Measurements from ENCODE around the gene ENTPD5.

Gene ENTPD5

GRCh38 chr14:74018586-74019407, at the start of gene ENTPD5, which contains the start of gene BBOF1:
Gene ENTPD5 (minus strand): TSS chr14:74019288. CDS start chr14:73988102, 31,186 bp downstream.
Gene BBOF1 (plus strand): TSS chr14:74019349. CDS start chr14:74019479, 130 bp downstream.
- DNase-seq (ENCODE audit: low read depth in 2 of 2) = peak; percentile 73 to 79

GRCh38 chr14:74065746-74066575, 46.9 kb upstream of the ENTPD5 start:
- no peak for DNase-seq (ENCODE audit: low read depth in 2 of 2)

- DNase-seq (ENCODE audit: low read depth in 2 of 2) = no peak
Observed at GRCh38 chr14:74064883-74065282, 45.8 kb upstream of the ENTPD5 start.

GRCh38 chr14:74064426-74064825, 45.3 kb upstream of the ENTPD5 start:
- DNase-seq (ENCODE audit: low read depth in 2 of 2) = no peak

DNA sequence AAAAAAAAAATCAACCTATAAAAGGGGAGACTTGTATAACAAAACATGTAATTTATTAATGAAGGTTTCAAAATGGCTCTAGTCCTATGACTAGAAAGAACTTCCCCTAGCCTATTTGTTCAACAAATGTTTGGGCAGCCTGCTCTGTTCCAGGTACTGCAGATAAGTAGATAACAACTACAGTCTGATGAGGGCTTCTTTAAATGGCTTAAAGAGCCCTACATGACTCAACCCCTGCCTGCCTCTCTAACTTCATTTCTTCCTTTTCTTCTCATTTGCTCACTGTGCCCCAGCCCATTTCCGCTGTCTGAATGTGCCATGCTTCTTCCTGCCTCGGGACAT, 43.7 kb upstream of the ENTPD5 start:
- DNase-seq (ENCODE audit: low read depth in 2 of 2) = no peak

GRCh38 chr14:74049876-74050495, 30.9 kb upstream of the ENTPD5 start:
- no peak for DNase-seq (ENCODE audit: low read depth in 2 of 2)

DNA sequence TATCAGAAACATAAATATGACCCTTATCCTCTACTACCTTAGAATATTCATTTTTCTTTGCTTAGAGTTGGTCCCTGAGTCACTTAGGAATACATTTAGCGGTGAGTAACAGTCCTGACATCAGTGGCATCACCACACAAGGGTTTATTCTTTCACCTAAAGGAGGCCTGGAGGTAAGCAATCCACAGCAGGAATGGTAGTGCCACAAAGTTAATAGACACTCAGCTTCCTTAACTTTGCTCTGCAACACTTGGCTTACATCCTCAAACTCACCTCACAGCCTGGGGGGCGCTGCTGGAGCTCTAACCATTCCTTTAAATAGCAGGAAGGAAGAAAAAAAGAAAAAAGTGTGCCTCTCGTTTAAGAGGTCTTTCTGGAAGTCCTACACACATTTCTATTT, 29.2 kb upstream of the ENTPD5 start:
- DNase-seq (ENCODE audit: low read depth in 2 of 2) = no peak

DNA sequence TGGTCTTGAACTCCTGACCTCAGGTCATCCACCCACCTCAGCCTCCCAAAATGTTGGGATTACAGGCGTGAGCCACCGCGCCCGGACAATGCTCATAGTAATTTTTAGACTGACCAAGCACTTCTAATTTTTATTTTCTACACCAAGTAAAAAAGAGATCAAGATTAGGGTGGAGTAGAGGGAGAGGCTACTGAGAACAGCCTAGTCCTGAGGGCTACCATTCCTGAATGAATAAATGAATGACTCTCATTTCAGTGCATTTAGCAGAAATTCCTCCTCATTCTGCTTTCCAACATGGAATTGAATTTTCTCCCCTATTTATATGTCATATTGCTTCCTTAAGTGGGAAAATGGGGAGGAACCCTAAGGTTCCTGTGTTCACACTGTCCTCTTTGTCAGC, 26.4 kb upstream of the ENTPD5 start:
- DNase-seq (ENCODE audit: low read depth in 2 of 2) = no peak

DNA sequence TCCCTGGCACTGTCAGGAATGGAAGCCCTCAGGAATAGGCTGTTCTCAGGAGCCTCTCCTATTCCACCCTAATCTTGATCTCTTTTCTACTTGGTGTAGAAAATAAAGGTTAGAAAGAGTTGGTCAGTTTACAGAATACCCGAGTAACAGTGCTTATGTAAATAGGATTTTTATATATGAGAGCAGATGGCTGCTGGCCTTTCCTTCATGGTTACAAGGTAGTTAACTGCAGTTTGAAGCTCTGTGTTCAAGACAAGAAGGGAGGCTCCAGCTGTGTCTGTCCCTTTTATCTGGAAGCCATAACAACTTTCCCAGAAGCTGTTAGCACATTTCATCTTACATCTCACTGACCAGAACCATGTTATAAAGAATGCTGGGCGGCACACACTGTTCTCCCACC, 23.2 kb upstream of the ENTPD5 start:
- no peak for DNase-seq (ENCODE audit: low read depth in 2 of 2)

DNA sequence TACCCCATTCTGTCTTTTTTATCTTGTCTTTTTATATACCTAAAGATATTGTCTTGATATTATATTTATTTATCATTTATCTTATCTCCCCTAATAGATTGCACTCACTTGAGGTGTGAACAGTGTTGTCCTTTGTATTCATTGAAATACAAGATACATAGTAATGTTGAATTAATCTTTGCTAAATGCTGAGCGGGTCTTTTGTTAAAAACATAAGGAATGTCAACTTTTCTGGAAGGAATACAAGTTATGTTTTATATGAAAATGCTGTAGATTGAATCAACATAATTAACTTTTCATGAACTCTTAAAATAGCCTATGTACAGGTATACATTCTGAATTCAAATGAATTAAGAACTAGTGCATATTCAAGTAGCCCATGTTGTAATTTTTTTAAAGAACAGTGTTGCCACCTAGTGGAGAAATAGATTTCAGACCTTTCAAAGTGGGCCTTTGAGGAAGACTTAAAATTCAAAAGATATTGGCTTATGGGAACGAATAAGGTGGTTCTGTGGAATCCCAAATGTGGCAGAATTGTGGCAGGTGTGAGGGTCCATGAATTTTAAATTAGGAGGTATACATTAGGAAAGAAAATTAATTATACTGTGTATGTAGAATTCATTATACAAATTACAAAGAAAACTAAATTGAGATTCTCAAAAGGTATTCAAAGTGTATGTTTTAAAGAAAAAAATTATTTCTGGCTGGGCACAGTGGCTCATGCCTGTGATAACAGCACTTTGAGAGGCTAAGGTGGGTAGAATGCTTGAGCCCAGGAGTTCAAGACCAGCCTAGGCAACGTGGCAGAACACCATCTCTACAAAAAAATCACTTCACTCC, 19.2 kb upstream of the ENTPD5 start:
- no peak for DNase-seq (ENCODE audit: low read depth in 2 of 2)

- no peak for DNase-seq (ENCODE audit: low read depth in 2 of 2)
Observed at GRCh38 chr14:74035556-74035955, 16.5 kb upstream of the ENTPD5 start.

- no peak for DNase-seq (ENCODE audit: low read depth in 2 of 2)
Observed at GRCh38 chr14:74034572-74034971, 15.5 kb upstream of the ENTPD5 start.

DNA sequence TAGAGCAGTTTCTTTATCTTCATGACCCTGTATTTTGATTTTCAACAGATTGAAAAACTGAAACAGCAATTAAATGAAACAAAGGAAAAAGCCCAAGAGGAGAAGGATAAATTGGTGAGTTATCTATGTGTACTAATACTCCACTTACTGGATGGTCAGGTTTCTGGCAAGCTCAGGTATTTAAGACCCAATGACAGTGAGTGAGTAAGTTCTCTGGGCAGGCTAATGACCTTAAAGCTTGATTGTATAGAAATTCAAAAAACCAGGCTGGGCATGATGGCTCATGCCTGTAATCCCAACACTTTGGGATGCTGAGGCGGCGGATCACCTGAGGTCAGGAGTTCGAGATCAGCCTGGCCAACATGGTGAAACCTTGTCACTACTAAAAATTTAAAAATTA, 10.0 kb upstream of the ENTPD5 start:
- DNase-seq (ENCODE audit: low read depth in 2 of 2) = no peak

DNA sequence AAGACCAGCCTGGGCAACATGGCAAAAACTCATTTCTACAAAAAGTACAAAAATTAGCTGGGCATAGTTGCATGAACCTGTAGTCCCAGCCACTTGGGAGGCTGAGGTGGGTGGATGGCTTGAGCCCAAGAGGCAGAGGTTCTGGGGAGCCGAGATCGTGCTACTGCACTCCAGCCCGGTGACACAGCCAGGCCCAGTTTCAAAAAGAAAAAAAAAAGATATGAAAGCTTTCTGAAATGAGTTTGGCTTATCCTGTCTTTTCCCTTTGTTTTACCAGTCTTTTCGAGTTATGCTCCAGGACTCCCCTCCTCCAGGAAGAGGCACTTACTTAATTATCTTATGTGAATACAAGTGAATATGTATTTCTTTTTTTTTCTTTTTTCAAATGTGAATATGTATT, 3.3 kb upstream of the ENTPD5 start:
- no peak for DNase-seq (ENCODE audit: low read depth in 2 of 2)

GRCh38 chr14:74019408-74020137, 485 bp upstream of the ENTPD5 start:
- DNase-seq (ENCODE audit: low read depth in 2 of 2) = no peak

DNA sequence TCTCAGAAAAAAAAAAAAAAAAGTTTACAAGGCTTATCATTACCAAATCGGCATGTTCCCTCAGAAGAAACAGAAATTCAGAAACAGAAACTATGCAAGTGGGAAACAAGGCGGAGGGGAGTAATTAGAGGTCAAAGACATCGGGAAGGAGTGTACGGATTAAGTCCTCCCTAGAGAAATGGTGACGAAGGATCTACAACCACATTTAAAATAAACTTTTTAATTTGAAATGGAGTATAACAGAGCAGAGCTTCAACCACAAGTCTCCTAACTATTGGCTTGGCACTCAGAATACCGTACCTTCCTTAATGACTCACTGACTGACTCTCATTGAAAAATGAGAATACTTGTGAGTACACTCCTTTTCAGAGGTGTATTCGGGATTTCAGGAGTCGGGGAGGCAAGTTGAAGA, 908 bp downstream of the ENTPD5 start:
- no peak for DNase-seq (ENCODE audit: low read depth in 2 of 2)

DNA sequence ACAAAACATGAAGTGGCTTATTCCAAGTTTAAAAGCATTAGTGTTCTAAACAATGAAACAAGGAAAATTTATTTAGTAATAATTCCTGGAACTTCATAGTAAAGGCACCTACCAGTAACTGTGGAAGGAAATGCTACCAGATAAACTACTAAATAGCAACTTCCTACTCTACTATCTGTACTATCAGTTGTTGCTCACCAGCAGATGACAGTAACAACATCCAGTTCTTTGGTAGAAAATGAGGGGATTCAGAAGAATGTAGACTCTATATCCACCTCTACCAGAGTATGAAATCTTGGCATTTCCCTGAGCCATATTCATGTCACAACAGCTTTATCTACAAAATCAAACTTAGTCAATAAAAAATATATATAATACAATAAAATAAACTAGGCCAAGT, 3.1 kb downstream of the ENTPD5 start:
- no peak for DNase-seq (ENCODE audit: low read depth in 2 of 2)

- no peak for DNase-seq (ENCODE audit: low read depth in 2 of 2)
Observed at GRCh38 chr14:74015176-74015575, 3.9 kb downstream of the ENTPD5 start.

DNA sequence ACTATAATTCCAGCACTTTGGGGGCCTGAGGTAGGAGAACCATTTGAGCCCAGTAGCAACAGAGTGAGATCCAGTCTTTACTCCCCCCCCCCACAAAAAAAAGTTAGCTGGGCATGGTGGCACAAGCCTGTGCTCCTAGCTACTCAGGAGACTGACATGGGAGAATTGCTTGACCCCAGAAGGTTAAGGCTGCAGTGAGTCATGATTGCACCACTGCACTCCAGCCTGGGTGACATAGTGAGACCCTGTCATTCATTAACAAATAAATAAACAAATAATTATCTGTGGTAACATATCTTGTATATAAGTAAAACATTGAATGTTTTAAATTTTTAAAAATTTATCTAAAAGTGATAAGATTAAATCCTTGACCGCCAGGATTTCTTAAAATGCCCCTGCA, 4.8 kb downstream of the ENTPD5 start:
- no peak for DNase-seq (ENCODE audit: low read depth in 2 of 2)

DNA sequence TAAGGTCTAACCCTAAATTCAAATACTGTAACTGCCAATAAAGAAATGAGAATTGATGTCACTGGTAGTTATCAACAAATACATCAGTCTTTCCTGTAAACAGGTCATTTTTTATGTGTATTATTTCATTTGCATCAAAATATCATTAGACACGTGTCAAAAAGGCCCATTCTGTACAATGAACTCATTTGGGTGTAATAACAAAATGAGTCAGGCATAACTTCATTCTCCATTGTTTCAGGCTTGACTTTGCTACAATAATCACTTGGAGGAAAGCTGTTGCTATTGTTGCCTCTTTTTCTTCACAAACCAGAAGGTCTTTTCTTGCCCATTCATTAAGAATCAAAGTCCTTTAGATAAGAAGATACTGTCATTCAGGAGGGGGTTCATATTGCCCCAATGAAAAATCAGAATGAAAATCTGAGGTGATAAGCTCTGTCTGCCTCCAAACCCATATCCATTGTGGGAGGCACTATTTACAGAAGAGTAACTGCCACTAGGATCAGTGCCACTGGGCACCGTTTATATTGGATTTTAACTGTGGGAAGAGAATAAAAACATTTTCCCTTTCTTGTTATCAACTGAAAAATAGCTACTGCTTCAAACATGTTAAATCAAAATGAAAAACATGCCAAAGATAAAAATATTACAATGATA, 10.1 kb downstream of the ENTPD5 start:
- no peak for DNase-seq (ENCODE audit: low read depth in 2 of 2)

Measured in stimulated activated CD8-positive, alpha-beta memory T cell treated with anti-CD3 and anti-CD28 coated beads, Interleukin-15, amount 100 ng/mL, for 48 hours (primary cell).